ENCODE results near the gene ENAH.

The ENAH gene

DNA sequence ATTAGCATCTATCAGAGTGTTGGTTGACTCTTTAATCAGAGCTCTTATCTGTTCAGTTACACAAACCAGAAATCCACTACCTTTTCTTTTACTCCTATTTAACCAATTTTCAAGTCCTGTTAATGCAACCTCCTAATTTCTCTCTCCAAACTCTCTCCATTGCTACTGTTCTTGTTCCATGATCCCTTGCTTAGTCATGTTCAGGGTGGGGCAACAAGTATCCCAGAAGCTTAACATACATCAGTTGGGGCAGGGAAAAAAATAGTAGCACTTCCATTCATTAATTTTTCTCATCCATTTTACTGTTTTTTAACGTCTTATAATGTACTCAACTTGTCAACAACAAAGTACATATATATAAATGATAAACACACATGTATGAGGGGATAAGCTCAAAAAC lies 113.9 kb downstream of the ENAH start:
- no peak overlapping the region for H3K9ac ChIP-seq (ENCODE audit: low read depth, low read length, poor library complexity, severe bottlenecking)
- H2AFZ ChIP-seq (ENCODE audit: low read length): no peak overlapping the region
- no peak overlapping the region for H3K4me2 ChIP-seq (ENCODE audit: low read depth, low read length, poor library complexity, severe bottlenecking)
- TF ChIP-seq, protein P1, sequence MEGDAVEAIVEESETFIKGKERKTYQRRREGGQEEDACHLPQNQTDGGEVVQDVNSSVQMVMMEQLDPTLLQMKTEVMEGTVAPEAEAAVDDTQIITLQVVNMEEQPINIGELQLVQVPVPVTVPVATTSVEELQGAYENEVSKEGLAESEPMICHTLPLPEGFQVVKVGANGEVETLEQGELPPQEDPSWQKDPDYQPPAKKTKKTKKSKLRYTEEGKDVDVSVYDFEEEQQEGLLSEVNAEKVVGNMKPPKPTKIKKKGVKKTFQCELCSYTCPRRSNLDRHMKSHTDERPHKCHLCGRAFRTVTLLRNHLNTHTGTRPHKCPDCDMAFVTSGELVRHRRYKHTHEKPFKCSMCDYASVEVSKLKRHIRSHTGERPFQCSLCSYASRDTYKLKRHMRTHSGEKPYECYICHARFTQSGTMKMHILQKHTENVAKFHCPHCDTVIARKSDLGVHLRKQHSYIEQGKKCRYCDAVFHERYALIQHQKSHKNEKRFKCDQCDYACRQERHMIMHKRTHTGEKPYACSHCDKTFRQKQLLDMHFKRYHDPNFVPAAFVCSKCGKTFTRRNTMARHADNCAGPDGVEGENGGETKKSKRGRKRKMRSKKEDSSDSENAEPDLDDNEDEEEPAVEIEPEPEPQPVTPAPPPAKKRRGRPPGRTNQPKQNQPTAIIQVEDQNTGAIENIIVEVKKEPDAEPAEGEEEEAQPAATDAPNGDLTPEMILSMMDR (conservative IDR thresholded peaks at IDR 0.05; ENCODE audit: low read length): no peak
- no peaks in the 10 kb centered on the region for H3K79me2 ChIP-seq (ENCODE audit: insufficient read depth, low read length)
- no peaks in the 10 kb centered on the region for H3K9me3 ChIP-seq (ENCODE audit: insufficient read depth, low read depth, low read length)
- peaks cover 8% of the 10 kb centered on the region for H3K4me1 ChIP-seq (ENCODE audit: insufficient read depth, low read length, poor library complexity, severe bottlenecking)
- H4K20me1 ChIP-seq (ENCODE audit: insufficient read depth, low read length, poor library complexity, severe bottlenecking): no peaks in the 10 kb centered on the region
- no peaks in the 10 kb centered on the region for H3K27me3 ChIP-seq (ENCODE audit: insufficient read depth, low read length, poor library complexity, severe bottlenecking)
- H3K9me2 ChIP-seq (replicated peaks; ENCODE audit: low read depth, low read length): no peaks in the 10 kb centered on the region
- H3K4me3 ChIP-seq (ENCODE audit: low read length, poor library complexity, severe bottlenecking): no peak overlapping the region
- no peaks in the 10 kb centered on the region; the same call in 1 of the 2 replicates for H3K36me3 ChIP-seq (ENCODE audit: insufficient read depth, low read length)
- no peaks in the 10 kb centered on the region for H3F3A ChIP-seq (ENCODE audit: low read depth)

DNA sequence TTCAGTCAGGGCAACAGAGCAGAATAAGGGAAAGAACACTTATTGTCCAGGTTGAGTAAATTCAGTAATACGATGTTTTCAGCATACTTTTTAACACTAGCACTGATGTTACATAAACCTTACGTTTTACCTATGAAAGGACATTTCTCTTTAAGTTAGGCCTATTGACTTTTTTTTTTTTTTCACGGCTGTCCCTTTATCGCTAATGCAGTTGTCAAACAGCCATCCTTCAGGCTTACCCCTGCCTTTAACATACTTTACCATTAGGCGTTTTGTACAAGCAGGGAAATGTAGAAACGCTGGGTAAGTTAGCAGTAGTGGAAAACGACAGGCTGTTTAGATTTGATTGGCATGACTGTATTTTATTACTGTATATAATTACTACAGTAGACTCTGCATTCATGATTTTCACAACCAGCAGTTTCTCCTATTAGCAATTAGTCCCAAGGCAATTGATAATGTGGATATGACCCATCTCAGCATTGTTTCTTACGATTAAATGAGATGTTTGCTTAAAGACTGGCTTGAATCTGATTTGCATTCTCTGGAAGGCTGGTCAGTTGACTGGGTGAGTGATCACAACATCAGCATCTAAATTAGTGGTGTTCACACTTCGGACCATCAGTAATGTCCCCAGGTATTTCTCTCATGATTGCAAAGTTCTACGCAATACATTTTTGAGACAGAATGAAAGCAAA lies 115.2 kb downstream of the ENAH start:
- no peak overlapping the region for H2AFZ ChIP-seq (ENCODE audit: low read length)
- no peak overlapping the region for H3K9ac ChIP-seq (ENCODE audit: low read depth, low read length, poor library complexity, severe bottlenecking)
- H3K4me2 ChIP-seq (ENCODE audit: low read depth, low read length, poor library complexity, severe bottlenecking): no peak overlapping the region
- H3K27me3 ChIP-seq (ENCODE audit: insufficient read depth, low read length, poor library complexity, severe bottlenecking): no peaks in the 10 kb centered on the region
- H4K20me1 ChIP-seq (ENCODE audit: insufficient read depth, low read length, poor library complexity, severe bottlenecking): no peaks in the 10 kb centered on the region
- no peaks in the 10 kb centered on the region for H3K9me3 ChIP-seq (ENCODE audit: insufficient read depth, low read depth, low read length)
- H3F3A ChIP-seq (ENCODE audit: low read depth): no peaks in the 10 kb centered on the region
- no peak overlapping the region for H3K4me3 ChIP-seq (ENCODE audit: low read length, poor library complexity, severe bottlenecking)
- H3K4me1 ChIP-seq (ENCODE audit: insufficient read depth, low read length, poor library complexity, severe bottlenecking): peaks cover 8% of the 10 kb centered on the region
- H3K36me3 ChIP-seq (ENCODE audit: insufficient read depth, low read length): no peaks in the 10 kb centered on the region; the same call in 1 of the 2 replicates
- H3K79me2 ChIP-seq (ENCODE audit: insufficient read depth, low read length): no peaks in the 10 kb centered on the region
- no peaks in the 10 kb centered on the region for H3K9me2 ChIP-seq (replicated peaks; ENCODE audit: low read depth, low read length)
- no peak for TF ChIP-seq EZH2phosphoT487 (IDR thresholded peaks at IDR 0.05; ENCODE audit: borderline replicate concordance)
- TF ChIP-seq, protein P1 (conservative IDR thresholded peaks at IDR 0.05; ENCODE audit: low read length): no peak

DNA sequence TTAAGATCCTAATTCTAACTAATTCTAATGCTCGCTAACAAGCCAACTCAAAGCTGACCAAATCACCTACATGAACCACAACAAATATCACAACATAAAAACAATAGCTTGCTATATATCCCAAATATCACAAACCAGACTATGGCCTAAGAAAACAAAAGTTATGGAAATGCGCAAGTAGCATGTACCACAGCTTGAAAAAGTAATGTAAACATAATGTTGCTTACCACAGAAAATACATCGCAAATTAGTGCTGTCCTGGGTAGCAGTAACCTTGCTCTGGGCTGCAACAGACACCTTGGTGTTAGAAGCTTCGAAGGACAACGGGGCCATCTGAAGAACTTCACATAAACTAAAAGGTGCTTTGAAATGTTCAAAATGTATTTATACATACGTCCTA lies 117.6 kb downstream of the ENAH start:
- Histone ChIP-seq H3K4me3 (ENCODE audit: low read length, poor library complexity, severe bottlenecking) (no peak overlapping the region), H4K20me1 (ENCODE audit: insufficient read depth, low read length, poor library complexity, severe bottlenecking) (no peaks in the 10 kb centered on the region), H3K36me3 (ENCODE audit: insufficient read depth, low read length) (no peaks in the 10 kb centered on the region; the same call in 1 of the 2 replicates), H3K4me2 (ENCODE audit: low read depth, low read length, poor library complexity, severe bottlenecking) (no peak overlapping the region), H3F3A (ENCODE audit: low read depth) (no peaks in the 10 kb centered on the region), H3K79me2 (ENCODE audit: insufficient read depth, low read length) (no peaks in the 10 kb centered on the region), H3K9me3 (ENCODE audit: insufficient read depth, low read depth, low read length) (no peaks in the 10 kb centered on the region), H3K9ac (ENCODE audit: low read depth, low read length, poor library complexity, severe bottlenecking) (no peak overlapping the region), H2AFZ (ENCODE audit: low read length) (no peak overlapping the region), H3K9me2 (replicated peaks; ENCODE audit: low read depth, low read length) (no peaks in the 10 kb centered on the region), H3K4me1 (ENCODE audit: insufficient read depth, low read length, poor library complexity, severe bottlenecking) (peaks cover 8% of the 10 kb centered on the region), H3K27me3 (ENCODE audit: insufficient read depth, low read length, poor library complexity, severe bottlenecking) (no peaks in the 10 kb centered on the region)
- TF ChIP-seq EZH2phosphoT487 (IDR thresholded peaks at IDR 0.05; ENCODE audit: borderline replicate concordance): no peak
- TF ChIP-seq, protein P1 (conservative IDR thresholded peaks at IDR 0.05; ENCODE audit: low read length): no peak
